Nephron progenitor cell (in vitro differentiated cells): Measurements from ENCODE around the gene KATNB1.

Experiments used
- DNase-seq: peaks from one replicate; pipeline ENCODE4 v3.0.0; 2021
- H3K27ac Mint-ChIP-seq: 2 replicates; pipeline ENCODE4 v1.8.0; 2021; ENCODE audit warnings: mild to moderate bottlenecking, moderate library complexity, mixed read lengths
- H3K27me3 Mint-ChIP-seq: 2 replicates; pipeline ENCODE4 v1.8.0; 2021; ENCODE audit warnings: mild to moderate bottlenecking, low read depth, mixed read lengths; ENCODE audit not compliant: poor library complexity
- H3K36me3 Mint-ChIP-seq: 2 replicates; pipeline ENCODE4 v1.8.0; 2021; ENCODE audit warnings: low read depth, mixed read lengths
- H3K4me1 Mint-ChIP-seq: 2 replicates; pipeline ENCODE4 v1.8.0; 2021; ENCODE audit warnings: mixed read lengths
- H3K4me3 Mint-ChIP-seq: 2 replicates; pipeline ENCODE4 v1.8.0; 2021; ENCODE audit warnings: mild to moderate bottlenecking, moderate library complexity, mixed read lengths
- H3K9me3 Mint-ChIP-seq: 2 replicates; pipeline ENCODE4 v1.8.0; 2021; ENCODE audit warnings: mild to moderate bottlenecking, moderate library complexity, mixed read lengths
- CTCF ChIP-seq: fragments of 200-600 bp; sonication (generic); IDR thresholded peaks from 2 replicates; pipeline ENCODE4 v1.5.0; 2021; ENCODE audit warnings: antibody characterized with exemption

KATNB1 gene

GRCh38 chr16:57765160-57765728, 29.7 kb downstream of the KATNB1 start:
- H3K27ac Mint-ChIP-seq = no peak overlapping the region
- H3K36me3 Mint-ChIP-seq = no peaks in the 10 kb centered on the region
- no peak overlapping the region for H3K4me3 Mint-ChIP-seq

GRCh38 chr16:57766714-57767348, 31.3 kb downstream of the KATNB1 start:
- H3K27me3 Mint-ChIP-seq = peaks cover 3% of the 10 kb centered on the region
- H3K4me3 Mint-ChIP-seq = no peak overlapping the region
- no peaks in the 10 kb centered on the region for H3K36me3 Mint-ChIP-seq
- peaks cover 21% of the 10 kb centered on the region for H3K4me1 Mint-ChIP-seq
- TF ChIP-seq CTCF = no peak
- no peak for DNase-seq
- no peaks in the 10 kb centered on the region for H3K9me3 Mint-ChIP-seq
- H3K27ac Mint-ChIP-seq = no peak overlapping the region

More at GRCh38 chr16:57765160-57765728, 29.7 kb downstream of the KATNB1 start:
- no peak for TF ChIP-seq CTCF
- Mint-ChIP-seq H3K9me3 (no peaks in the 10 kb centered on the region), H3K4me1 (peaks cover 17% of the 10 kb centered on the region), H3K27me3 (peaks cover 3% of the 10 kb centered on the region)
- no peak for DNase-seq

- Mint-ChIP-seq H3K4me1 (peaks cover 11% of the 10 kb centered on the region), H3K4me3 (no peak overlapping the region), H3K9me3 (no peaks in the 10 kb centered on the region), H3K27ac (no peak overlapping the region), H3K27me3 (peaks cover 5% of the 10 kb centered on the region), H3K36me3 (no peaks in the 10 kb centered on the region)
- DNase-seq = no peak
- TF ChIP-seq CTCF = no peak
Measured at GRCh38 chr16:57769541-57770145, 34.1 kb downstream of the KATNB1 start.

GRCh38 chr16:57770361-57770760, 34.8 kb downstream of the KATNB1 start:
- peaks cover 7% of the 10 kb centered on the region for H3K27me3 Mint-ChIP-seq
- TF ChIP-seq CTCF = no peak

GRCh38 chr16:57771141-57771785, 35.7 kb downstream of the KATNB1 start:
- H3K27me3 Mint-ChIP-seq = peaks cover 4% of the 10 kb centered on the region
- H3K36me3 Mint-ChIP-seq = no peaks in the 10 kb centered on the region
- H3K4me1 Mint-ChIP-seq = peaks cover 20% of the 10 kb centered on the region
- H3K27ac Mint-ChIP-seq = peak overlapping the region; percentile 67
- no peak overlapping the region for H3K4me3 Mint-ChIP-seq
- DNase-seq = no peak
- H3K9me3 Mint-ChIP-seq = no peaks in the 10 kb centered on the region
- no peak for TF ChIP-seq CTCF

More at GRCh38 chr16:57770361-57770760, 34.8 kb downstream of the KATNB1 start:
- H3K4me1 Mint-ChIP-seq = peaks cover 15% of the 10 kb centered on the region
- no peak overlapping the region for H3K27ac Mint-ChIP-seq
- no peaks in the 10 kb centered on the region for H3K36me3 Mint-ChIP-seq
- no peak for DNase-seq
- no peak overlapping the region for H3K4me3 Mint-ChIP-seq
- no peaks in the 10 kb centered on the region for H3K9me3 Mint-ChIP-seq
